ENCODE measurements around the gene SLC26A2. TPM values are rescaled to one million over a fixed set of nuclear protein-coding genes. Genes with fewer than 3 reads are reported as not detected.
A peak's percentile ranks its signal among the peaks of the same experiment; 100 is the strongest.
"Not testable (repeated sequence)": the region's sequence is repeated elsewhere in the genome, so short reads cannot be mapped to it uniquely, and the experiment has no call there.

SLC26A2 gene
- total RNA-seq, 2 experiments from 2014 or later = 8.6 to 9.7 TPM

DNA sequence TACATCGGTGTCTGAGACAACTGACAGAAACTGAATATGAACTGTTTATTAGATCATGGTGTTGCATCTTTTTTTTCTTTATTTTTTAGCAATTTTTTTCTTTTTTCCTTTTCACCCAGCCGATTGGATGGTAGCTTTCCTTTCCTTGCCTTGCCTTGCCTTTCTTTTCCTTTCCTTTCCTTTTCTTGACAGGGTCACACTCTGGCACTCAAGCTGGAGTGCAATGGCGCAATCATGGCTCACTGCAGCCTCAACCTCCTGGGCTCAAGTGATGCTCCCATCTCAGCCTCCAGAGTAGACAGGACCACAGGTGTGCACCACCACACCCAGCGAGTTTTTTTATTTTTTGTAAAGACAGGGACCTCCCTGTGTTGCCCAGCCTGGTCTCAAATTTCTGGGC lies 18.8 kb upstream of the SLC26A2 start:
- Mint-ChIP-seq H3K4me1 (no peaks in the 10 kb centered on the region), H3K4me3 (no peak overlapping the region), H3K27ac (no peak overlapping the region), H3K36me3 (no peaks in the 10 kb centered on the region), H3K27me3 (peaks cover 16% of the 10 kb centered on the region), H3K9me3 (no peaks in the 10 kb centered on the region)
- no peak for DNase-seq
- POLR2A ChIA-PET = no interaction called here
- ATAC-seq (ENCODE audit: low read depth) = no peak

DNA sequence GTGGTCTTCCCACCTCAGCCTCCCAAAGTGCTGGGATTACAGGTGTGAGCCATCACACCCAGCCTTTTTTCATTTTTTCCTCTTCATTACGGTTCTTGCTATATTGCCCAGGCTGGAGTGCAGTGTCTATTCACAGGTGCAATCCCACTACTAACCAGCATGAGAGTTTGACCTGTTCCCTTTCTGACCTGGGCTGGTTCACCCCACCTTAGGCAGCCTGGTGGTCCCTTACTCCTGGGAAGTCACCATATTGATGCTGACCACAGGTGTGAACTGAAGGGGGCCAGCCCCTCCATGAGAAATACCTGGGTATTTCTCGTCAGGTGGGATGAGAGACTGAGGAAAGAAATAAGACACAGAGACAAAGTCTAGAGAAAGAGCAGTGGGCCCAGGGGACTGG lies 18.4 kb upstream of the SLC26A2 start:
- no peak for DNase-seq
- POLR2A ChIA-PET = no interaction called here
- no peaks in the 10 kb centered on the region for H3K36me3 Mint-ChIP-seq
- H3K4me3 Mint-ChIP-seq = no peak overlapping the region
- H3K9me3 Mint-ChIP-seq = no peaks in the 10 kb centered on the region
- no peak for ATAC-seq (ENCODE audit: low read depth)
- peaks cover 17% of the 10 kb centered on the region for H3K27me3 Mint-ChIP-seq
- H3K4me1 Mint-ChIP-seq = no peaks in the 10 kb centered on the region
- H3K27ac Mint-ChIP-seq = no peak overlapping the region

DNA sequence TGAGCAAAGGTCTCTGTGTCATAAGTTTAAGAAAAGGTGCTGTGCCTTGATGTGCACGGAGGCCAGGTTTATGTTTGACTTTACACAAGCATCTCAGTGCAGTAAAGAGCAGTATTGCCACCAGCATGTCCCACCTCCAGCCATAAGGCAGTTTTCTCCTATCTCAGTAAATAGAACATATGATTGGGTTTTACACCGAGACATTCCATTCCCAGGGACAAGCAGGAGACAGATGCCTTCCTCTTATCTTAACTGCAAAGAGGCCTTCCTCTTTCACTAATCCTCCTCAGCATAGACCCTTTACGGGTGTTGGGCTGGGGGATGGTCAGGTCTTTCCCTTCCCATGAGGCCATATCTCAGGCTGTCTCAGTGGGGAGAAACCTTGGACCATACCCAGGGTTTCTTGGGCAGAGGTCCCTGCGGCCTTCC lies 17.8 kb upstream of the SLC26A2 start:
- not testable (repeated sequence) for H3K4me3 Mint-ChIP-seq

DNA sequence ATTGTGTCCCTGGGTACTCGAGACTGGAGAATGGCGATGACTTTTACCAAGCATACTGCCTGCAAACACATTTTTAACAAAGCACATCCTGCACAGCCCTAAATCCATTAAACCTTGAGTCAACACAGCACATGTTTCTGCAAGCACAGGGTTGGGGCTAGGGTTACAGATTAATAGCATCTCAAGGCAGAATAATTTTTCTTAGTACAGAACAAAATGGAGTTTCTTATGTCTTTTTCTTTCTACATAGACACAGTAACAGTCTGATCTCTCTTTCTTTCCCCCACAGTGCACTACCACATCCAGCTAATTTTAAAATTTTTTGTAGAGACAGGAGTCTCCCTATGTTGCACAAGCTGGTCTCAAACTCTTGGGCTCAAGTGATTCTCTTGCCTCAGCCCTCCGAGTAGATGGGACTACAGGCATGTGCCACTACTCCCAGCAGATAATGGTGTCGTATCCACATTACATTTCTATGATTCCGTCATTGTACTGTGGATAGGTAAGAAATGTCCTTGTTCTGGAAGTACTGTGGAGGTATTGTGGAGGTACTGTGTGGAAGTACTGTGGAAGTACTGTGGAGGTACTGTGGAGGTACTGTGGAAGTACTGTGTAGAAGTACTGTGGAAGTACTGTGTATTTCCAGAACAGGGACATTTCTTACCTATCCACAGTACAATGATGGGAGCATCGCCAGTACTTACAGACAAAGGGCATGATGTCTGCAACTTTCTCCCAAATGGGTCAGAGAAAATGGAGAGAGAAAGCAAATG lies 17.2 kb upstream of the SLC26A2 start:
- H3K27ac Mint-ChIP-seq; H3K9me3 Mint-ChIP-seq; POLR2A ChIA-PET; ATAC-seq (ENCODE audit: low read depth); H3K4me1 Mint-ChIP-seq; DNase-seq; H3K4me3 Mint-ChIP-seq; H3K36me3 Mint-ChIP-seq: not testable (repeated sequence)
- H3K27me3 Mint-ChIP-seq = peaks cover 16% of the 10 kb centered on the region

More for the DNA sequence above, 17.8 kb upstream of the SLC26A2 start:
- POLR2A ChIA-PET; H3K4me1 Mint-ChIP-seq; ATAC-seq (ENCODE audit: low read depth); DNase-seq; H3K9me3 Mint-ChIP-seq; H3K36me3 Mint-ChIP-seq; H3K27ac Mint-ChIP-seq: not testable (repeated sequence)
- H3K27me3 Mint-ChIP-seq = peaks cover 15% of the 10 kb centered on the region

- Mint-ChIP-seq H3K36me3 (no peaks in the 10 kb centered on the region), H3K4me3 (no peak within 1 kb of the TSS), H3K4me1 (no peaks in the 10 kb centered on the region), H3K9me3 (no peaks in the 10 kb centered on the region), H3K27me3 (peaks cover 20% of the 10 kb centered on the region), H3K27ac (no peak within 1 kb of the TSS)
- ATAC-seq (ENCODE audit: low read depth) = no peak
- DNase-seq = no peak
- POLR2A ChIA-PET = no interaction called here
Observed at GRCh38 chr5:149944666-149945065, 15.9 kb upstream of the SLC26A2 start, which contains the start of gene PDE6A. PDE6A (minus strand) TSS chr5:149944793; CDS start chr5:149944673, 120 bp downstream.

GRCh38 chr5:149946118-149946517 lies 14.4 kb upstream of the SLC26A2 start:
- no peak for ATAC-seq (ENCODE audit: low read depth)
- Mint-ChIP-seq H3K4me3 (no peak overlapping the region), H3K4me1 (no peaks in the 10 kb centered on the region), H3K27me3 (peaks cover 21% of the 10 kb centered on the region), H3K36me3 (no peaks in the 10 kb centered on the region), H3K9me3 (no peaks in the 10 kb centered on the region), H3K27ac (no peak overlapping the region)
- no peak for DNase-seq
- POLR2A ChIA-PET = no interaction called here

DNA sequence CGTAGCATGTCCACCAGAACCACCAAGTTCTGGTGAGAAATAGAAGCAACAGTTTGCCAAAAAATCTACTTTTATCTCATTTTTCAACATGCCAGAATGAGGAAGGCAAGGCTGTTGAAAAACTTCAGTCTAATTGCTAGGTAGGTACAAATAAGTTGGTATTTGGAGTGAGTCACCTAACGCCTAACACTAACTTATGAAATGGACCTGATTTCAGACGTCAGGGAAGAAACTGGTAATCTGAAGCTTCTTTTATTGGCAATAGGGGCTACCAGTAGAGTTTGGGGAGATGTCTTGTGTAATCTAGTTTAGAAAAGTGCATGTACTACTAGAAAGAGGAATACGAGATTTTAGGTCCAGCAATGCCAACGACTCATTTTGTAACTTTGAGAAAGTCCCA lies 11.6 kb upstream of the SLC26A2 start:
- Mint-ChIP-seq H3K27ac (no peak overlapping the region), H3K27me3 (peaks cover 19% of the 10 kb centered on the region), H3K36me3 (no peaks in the 10 kb centered on the region), H3K4me3 (no peak overlapping the region), H3K4me1 (no peaks in the 10 kb centered on the region), H3K9me3 (no peaks in the 10 kb centered on the region)
- no peak for ATAC-seq (ENCODE audit: low read depth)
- POLR2A ChIA-PET = no interaction called here
- DNase-seq = no peak

- DNase-seq (no peak), ATAC-seq (ENCODE audit: low read depth) (no peak)
- H3K9me3 Mint-ChIP-seq = no peaks in the 10 kb centered on the region
- no peak overlapping the region for H3K27ac Mint-ChIP-seq
- H3K27me3 Mint-ChIP-seq = peaks cover 18% of the 10 kb centered on the region
- H3K36me3 Mint-ChIP-seq = no peaks in the 10 kb centered on the region
- no peaks in the 10 kb centered on the region for H3K4me1 Mint-ChIP-seq
- no peak overlapping the region for H3K4me3 Mint-ChIP-seq
- POLR2A ChIA-PET = no interaction called here
Observed at GRCh38 chr5:149951138-149951749, 9.3 kb upstream of the SLC26A2 start.

DNA sequence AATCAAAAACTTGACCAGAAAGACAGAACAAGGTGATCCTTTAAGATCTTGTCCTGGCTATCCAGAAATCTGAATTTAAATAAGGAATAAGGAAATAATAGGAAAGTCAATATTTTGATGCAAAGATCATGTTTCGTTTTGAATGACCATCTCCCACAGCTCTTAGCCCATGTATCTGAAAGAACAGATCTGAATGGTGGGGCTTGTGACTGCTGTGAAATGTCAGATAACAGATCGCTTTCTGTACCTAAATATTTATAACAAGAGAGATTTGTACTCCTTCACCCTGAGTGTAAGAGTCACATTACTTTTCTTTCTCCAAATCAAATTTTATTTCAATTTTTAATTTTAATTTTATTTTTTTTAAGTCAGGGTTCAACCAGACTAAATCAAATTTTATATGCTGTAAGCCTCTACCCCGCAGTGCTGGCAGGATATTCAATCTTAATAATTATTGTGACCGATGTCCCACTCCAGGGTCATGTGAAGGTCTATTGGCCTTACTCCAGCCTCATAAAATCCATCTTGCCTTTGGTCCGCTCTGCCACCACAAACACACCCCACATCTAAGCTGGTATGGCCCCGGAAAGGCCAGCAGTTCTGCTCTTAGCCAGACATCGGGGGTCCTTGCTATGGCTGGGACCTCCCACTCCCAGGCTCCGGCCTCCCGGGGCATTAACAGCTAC lies 7.0 kb upstream of the SLC26A2 start:
- H3K4me1 Mint-ChIP-seq = no peaks in the 10 kb centered on the region
- H3K9me3 Mint-ChIP-seq = no peaks in the 10 kb centered on the region
- H3K27me3 Mint-ChIP-seq = peaks cover 10% of the 10 kb centered on the region
- ATAC-seq (ENCODE audit: low read depth) (no peak), DNase-seq (no peak)
- POLR2A ChIA-PET = no interaction called here
- no peak overlapping the region for H3K27ac Mint-ChIP-seq
- no peaks in the 10 kb centered on the region for H3K36me3 Mint-ChIP-seq
- H3K4me3 Mint-ChIP-seq = no peak overlapping the region

GRCh38 chr5:149954798-149955197 lies 5.8 kb upstream of the SLC26A2 start:
- H3K36me3 Mint-ChIP-seq = no peaks in the 10 kb centered on the region
- H3K27ac Mint-ChIP-seq = no peak overlapping the region
- DNase-seq (no peak), ATAC-seq (ENCODE audit: low read depth) (no peak)
- peaks cover 9% of the 10 kb centered on the region for H3K27me3 Mint-ChIP-seq
- H3K4me1 Mint-ChIP-seq = peaks cover 6% of the 10 kb centered on the region
- POLR2A ChIA-PET = no interaction called here
- no peak overlapping the region for H3K4me3 Mint-ChIP-seq
- no peaks in the 10 kb centered on the region for H3K9me3 Mint-ChIP-seq

DNA sequence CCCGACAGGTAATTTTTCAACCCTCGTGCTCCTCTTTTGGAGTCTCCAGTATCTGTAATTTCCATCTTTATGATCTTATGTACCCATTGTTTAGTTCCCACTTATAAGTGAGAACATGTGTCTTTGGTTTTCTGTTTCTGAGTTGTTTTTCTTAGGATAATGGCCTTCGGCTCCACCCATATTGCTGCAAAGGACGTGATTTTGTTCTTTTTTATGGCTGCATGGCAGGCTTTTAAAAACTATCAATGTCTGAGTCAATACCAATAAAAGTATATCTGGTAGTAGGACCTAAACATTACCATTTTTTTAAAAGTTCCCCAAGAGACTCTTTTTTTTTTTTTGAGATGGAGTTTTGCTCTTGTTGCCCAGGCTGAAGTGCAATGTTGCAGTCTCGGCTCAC lies 3.9 kb upstream of the SLC26A2 start:
- H3K27me3 Mint-ChIP-seq = peaks cover 4% of the 10 kb centered on the region
- POLR2A ChIA-PET = no interaction called here

DNA sequence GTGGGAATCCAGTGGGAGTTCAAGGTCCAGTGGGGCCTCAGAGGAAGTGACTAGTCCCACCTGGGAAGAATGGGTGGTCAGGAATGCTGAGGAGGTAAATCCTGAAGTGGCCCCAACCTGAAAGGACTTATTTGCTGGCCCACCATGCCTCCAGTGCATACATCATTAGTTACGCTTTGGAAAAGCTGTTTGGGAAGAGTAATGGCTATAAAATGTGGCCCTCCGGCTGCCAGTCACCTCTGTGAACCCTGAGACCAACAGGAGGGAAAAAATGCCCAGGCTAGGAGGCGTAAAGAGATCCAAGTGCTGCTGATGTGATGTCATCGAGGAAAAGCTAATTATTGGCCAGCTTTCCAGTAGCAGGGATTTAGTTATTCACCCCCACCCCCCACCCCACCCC lies 2.7 kb upstream of the SLC26A2 start:
- ATAC-seq (ENCODE audit: low read depth) (no peak), DNase-seq (no peak)
- peaks cover 28% of the 10 kb centered on the region for H3K4me1 Mint-ChIP-seq
- peaks cover 6% of the 10 kb centered on the region for H3K36me3 Mint-ChIP-seq
- no peak overlapping the region for H3K4me3 Mint-ChIP-seq
- no peak overlapping the region for H3K27ac Mint-ChIP-seq
- no peaks in the 10 kb centered on the region for H3K27me3 Mint-ChIP-seq
- POLR2A ChIA-PET = no interaction called here
- no peaks in the 10 kb centered on the region for H3K9me3 Mint-ChIP-seq

More for the DNA sequence above, 3.9 kb upstream of the SLC26A2 start:
- no peak overlapping the region for H3K27ac Mint-ChIP-seq
- peaks cover 17% of the 10 kb centered on the region for H3K4me1 Mint-ChIP-seq
- DNase-seq (no peak), ATAC-seq (ENCODE audit: low read depth) (no peak)
- H3K9me3 Mint-ChIP-seq = no peaks in the 10 kb centered on the region
- no peak overlapping the region for H3K4me3 Mint-ChIP-seq
- H3K36me3 Mint-ChIP-seq = no peaks in the 10 kb centered on the region

DNA sequence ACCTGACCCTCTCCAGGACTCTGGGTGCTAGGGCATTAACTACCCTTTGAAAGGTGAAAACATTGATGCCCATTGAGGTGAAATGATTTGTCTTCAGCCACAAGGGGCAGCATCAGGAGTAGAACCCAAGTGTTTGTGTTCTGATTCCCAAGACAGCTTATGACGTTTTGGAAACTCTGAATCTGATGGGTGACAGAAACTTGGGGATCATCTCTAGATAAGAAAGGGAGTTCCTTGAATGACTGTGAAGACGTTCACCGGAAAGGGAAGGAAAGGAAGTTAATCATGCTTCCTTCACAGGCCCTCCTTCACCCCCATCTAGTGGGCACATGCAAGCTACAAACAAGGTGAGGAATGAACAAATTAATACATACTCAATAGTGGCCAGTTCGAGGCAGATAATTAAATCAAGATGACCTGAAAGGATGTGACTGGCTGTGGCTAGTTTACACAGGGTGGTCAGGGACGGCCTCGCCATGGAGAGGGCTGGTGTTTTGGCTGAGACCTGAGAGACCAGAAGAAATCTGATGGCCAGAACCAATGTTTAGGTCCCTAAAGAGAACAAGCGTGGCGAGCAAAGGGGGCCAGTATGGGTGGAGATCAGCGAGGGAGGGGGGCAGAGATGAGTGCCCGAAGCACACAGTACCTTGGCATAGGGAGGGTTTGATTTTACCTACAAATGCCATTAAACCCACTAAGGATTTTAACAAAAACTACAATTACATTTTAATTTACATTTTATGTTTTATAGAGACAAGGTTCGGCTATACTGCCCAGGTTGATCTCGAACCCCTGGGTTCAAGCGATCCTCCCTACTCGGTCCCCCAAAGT lies 937 bp upstream of the SLC26A2 start:
- Mint-ChIP-seq H3K27me3 (no peaks in the 10 kb centered on the region), H3K36me3 (peaks cover 9% of the 10 kb centered on the region), H3K9me3 (no peaks in the 10 kb centered on the region), H3K27ac (peak overlapping the region; percentile 93), H3K4me3 (peak overlapping the region; percentile 94), H3K4me1 (peaks cover 31% of the 10 kb centered on the region)
- ATAC-seq (ENCODE audit: low read depth) (no peak), DNase-seq (peak; percentile 32)
- POLR2A ChIA-PET = interaction anchor here (0.6 to 1.4 kb wide), 7 partner anchors 13 to 456 kb away, joined by 3 to 7 read pairs (median 4); partner anchors contain the start of genes HMGXB3 and TIGD6
